Measurements from ENCODE around the gene GMNN.
"Not testable (repeated sequence)": the region's sequence is repeated elsewhere in the genome, so short reads cannot be mapped to it uniquely, and the experiment has no call there.

Gene GMNN

DNA sequence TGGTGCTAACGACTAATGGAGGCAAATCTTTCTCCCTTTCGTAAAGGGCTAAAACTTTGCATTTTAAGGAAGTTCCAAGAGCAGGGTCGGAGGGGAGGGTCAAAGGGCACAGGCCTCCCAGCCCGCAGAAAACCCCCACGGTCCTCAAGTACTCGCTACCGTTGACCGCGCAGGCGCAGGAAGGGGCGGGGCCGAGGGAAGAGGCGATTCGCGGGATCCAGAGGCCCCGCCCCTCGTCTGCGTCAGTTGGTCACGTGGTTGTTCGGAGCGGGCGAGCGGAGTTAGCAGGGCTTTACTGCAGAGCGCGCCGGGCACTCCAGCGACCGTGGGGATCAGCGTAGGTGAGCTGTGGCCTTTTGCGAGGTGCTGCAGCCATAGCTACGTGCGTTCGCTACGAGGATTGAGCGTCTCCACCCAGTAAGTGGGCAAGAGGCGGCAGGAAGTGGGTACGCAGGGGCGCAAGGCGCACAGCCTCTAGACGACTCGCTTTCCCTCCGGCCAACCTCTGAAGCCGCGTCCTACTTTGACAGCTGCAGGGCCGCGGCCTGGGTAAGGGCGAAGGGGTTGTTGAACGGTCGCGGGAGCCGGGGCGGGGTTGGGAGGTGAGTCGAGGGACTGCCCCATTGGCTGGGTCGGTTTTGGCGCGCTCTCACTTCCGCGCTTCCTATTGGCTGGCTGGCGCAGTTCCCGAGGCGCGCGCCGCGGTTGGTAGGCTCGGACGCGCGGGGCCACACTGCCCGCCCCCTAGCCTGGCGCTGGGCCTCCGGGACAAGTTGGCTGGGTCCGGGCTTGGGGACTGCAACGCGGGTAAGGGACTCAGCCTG, at the start of gene GMNN:
Gene GMNN, plus strand, starts transcription at position 242 of the 824 bp plus-strand sequence. CDS start 2,310 bp downstream, outside the sequence.
- H3K27ac Mint-ChIP-seq, result peak within 1 kb of the TSS; percentile 99

DNA sequence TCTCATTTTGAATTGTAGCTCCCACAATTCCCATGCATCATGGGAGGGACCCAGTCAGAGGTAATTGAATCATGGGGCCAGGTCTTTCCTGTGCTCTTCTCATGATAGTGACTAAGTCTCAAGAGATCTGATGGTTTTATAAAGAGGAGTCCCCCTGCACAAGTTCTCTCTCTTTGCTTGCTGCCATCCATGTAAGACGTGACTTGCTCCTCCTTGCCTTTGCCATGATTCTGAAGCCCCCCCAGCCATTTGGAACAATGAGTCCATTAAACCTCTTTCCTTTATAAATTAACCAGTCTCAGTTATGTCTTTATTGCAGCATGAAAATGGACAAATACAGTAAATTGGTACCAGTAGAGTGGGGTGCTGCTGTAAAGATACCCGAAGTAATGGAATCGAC, 44.1 kb upstream of the GMNN start:
- peaks cover 34% of the 10 kb centered on the region for H3K9me3 Mint-ChIP-seq
- peaks cover 13% of the 10 kb centered on the region for H3K27me3 Mint-ChIP-seq (ENCODE audit: low read depth, poor library complexity)
- not testable (repeated sequence) for H3K27ac Mint-ChIP-seq, DNase-seq, H3K4me3 Mint-ChIP-seq, H3K4me1 Mint-ChIP-seq
- H3K36me3 Mint-ChIP-seq (ENCODE audit: low read depth), result peaks cover 14% of the 10 kb centered on the region

More for the DNA sequence above, at the start of gene GMNN:
- TF ChIP-seq, protein P1, sequence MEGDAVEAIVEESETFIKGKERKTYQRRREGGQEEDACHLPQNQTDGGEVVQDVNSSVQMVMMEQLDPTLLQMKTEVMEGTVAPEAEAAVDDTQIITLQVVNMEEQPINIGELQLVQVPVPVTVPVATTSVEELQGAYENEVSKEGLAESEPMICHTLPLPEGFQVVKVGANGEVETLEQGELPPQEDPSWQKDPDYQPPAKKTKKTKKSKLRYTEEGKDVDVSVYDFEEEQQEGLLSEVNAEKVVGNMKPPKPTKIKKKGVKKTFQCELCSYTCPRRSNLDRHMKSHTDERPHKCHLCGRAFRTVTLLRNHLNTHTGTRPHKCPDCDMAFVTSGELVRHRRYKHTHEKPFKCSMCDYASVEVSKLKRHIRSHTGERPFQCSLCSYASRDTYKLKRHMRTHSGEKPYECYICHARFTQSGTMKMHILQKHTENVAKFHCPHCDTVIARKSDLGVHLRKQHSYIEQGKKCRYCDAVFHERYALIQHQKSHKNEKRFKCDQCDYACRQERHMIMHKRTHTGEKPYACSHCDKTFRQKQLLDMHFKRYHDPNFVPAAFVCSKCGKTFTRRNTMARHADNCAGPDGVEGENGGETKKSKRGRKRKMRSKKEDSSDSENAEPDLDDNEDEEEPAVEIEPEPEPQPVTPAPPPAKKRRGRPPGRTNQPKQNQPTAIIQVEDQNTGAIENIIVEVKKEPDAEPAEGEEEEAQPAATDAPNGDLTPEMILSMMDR (IDR thresholded peaks at IDR 0.05), result no peak
- Mint-ChIP-seq H3K4me3 (peak within 1 kb of the TSS; percentile 98), H3K4me1 (peaks cover 26% of the 10 kb centered on the region), H3K9me3 (no peaks in the 10 kb centered on the region), H3K36me3 (ENCODE audit: low read depth) (peaks cover 14% of the 10 kb centered on the region), H3K27me3 (ENCODE audit: low read depth, poor library complexity) (peaks cover 4% of the 10 kb centered on the region)
- peak; percentile 99 for DNase-seq

- H3K27ac Mint-ChIP-seq, DNase-seq, H3K4me1 Mint-ChIP-seq, H3K4me3 Mint-ChIP-seq: not testable (repeated sequence)
- Mint-ChIP-seq H3K36me3 (ENCODE audit: low read depth) (peaks cover 14% of the 10 kb centered on the region), H3K9me3 (peaks cover 34% of the 10 kb centered on the region), H3K27me3 (ENCODE audit: low read depth, poor library complexity) (peaks cover 17% of the 10 kb centered on the region)
Observed at GRCh38 chr6:24731456-24732134, 43.1 kb upstream of the GMNN start.

- Mint-ChIP-seq H3K4me3 (no peak overlapping the region), H3K27ac (no peak overlapping the region), H3K27me3 (ENCODE audit: low read depth, poor library complexity) (peaks cover 13% of the 10 kb centered on the region), H3K4me1 (no peaks in the 10 kb centered on the region), H3K36me3 (ENCODE audit: low read depth) (peaks cover 14% of the 10 kb centered on the region), H3K9me3 (peaks cover 29% of the 10 kb centered on the region)
- TF ChIP-seq, protein P1 (IDR thresholded peaks at IDR 0.05), result no peak
- DNase-seq, result no peak
Observed at GRCh38 chr6:24734166-24734565, 40.6 kb upstream of the GMNN start.

DNA sequence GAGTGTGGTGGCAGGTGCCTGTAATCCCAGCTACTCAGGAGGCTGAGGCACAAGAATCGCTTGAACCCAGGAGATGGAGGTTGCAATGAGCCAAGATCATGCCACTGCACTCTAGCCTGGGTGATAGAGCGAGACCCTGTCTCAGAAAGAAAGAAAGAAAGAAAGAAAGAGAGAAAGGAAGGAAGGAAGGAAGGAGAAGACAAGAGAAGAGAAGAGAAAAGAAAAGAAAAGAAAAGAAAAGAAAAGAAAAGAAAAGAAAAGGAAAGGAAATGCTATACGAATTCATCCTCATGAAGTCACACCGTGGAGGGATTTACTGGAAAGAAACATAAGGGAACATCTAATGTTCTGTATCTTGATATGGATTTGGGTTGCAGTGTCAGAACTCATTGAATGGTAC, 40.0 kb upstream of the GMNN start:
- Mint-ChIP-seq H3K36me3 (ENCODE audit: low read depth) (peaks cover 10% of the 10 kb centered on the region), H3K27me3 (ENCODE audit: low read depth, poor library complexity) (peaks cover 12% of the 10 kb centered on the region), H3K9me3 (peaks cover 25% of the 10 kb centered on the region)
- H3K27ac Mint-ChIP-seq, H3K4me1 Mint-ChIP-seq, H3K4me3 Mint-ChIP-seq, DNase-seq: not testable (repeated sequence)

DNA sequence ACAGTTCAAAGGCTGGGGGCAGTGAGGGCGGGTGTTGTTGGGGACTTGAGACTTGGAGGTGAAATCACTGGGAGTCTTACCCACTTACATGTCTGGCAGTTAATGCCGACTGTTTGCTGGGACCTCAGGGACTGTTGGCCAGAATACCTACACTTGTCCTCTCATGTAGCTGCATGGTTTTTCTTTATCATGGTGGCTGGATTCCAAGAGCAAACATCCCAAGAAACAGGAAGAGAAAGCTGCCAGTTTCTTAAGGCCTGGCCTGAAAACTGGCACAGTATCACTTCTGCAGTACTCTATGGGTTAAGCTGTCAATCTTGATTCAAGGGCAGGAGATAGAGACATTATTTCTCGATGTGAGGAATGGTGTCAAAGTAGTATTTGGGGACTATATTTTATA, 36.0 kb upstream of the GMNN start:
- Mint-ChIP-seq H3K27ac (no peak overlapping the region), H3K36me3 (ENCODE audit: low read depth) (no peaks in the 10 kb centered on the region), H3K4me1 (no peaks in the 10 kb centered on the region), H3K9me3 (no peaks in the 10 kb centered on the region), H3K27me3 (ENCODE audit: low read depth, poor library complexity) (peaks cover 10% of the 10 kb centered on the region), H3K4me3 (no peak overlapping the region)
- TF ChIP-seq, protein P1 (IDR thresholded peaks at IDR 0.05), result no peak
- no peak for DNase-seq

- Mint-ChIP-seq H3K9me3 (no peaks in the 10 kb centered on the region), H3K27me3 (ENCODE audit: low read depth, poor library complexity) (peaks cover 7% of the 10 kb centered on the region), H3K4me3 (no peak overlapping the region), H3K27ac (no peak overlapping the region), H3K4me1 (no peaks in the 10 kb centered on the region), H3K36me3 (ENCODE audit: low read depth) (no peaks in the 10 kb centered on the region)
- no peak for DNase-seq
- TF ChIP-seq, protein P1 (IDR thresholded peaks at IDR 0.05), result no peak
Observed at GRCh38 chr6:24740861-24741260, 33.9 kb upstream of the GMNN start.
